HG02973 (cell line): Measurements from ENCODE around the gene TBC1D22A.

Experiments
- ATAC-seq: cut with Tn5 transposase; IDR thresholded peaks from one replicate; pipeline ENCODE4 v1.9.1; 2021; ENCODE audit warnings: moderate library complexity; ENCODE audit not compliant: unreplicated experiment

TBC1D22A gene

DNA sequence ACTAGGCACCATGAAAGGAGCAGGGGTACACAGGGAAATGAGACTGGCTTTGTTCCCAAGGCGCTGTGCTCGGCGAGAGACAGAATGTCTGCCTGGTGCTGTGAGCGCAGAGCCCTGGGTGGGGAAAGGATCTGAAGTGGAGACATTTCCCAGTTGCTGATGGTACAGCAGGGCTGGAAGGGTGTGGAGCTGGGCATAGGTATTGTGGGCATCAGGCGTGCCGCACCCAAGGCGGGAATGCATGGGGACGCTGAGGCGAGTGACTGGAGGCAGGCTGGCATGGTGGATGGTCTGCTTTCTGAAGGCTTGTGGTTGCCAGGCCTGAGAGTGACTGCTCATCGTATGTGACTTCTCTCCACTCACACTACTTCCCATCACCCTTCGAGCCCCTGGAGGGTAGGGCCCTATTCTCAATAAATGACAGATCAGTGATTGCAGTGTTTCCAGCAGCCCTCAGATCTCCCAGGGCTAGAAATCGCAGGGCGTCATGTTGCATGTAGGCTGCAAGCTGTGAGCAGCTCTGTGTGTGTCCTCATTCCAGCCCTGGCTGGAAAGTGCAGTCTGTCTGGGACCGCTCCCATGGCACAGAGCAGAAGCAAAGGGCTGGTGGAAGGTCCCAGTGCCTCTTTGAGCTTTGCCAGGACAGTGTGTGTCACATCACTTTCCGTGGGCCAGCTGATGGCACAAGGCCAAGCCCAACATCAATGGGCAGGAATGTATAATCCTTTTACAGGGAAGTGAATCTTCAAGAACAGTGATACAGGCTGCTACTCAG lies 67.7 kb downstream of the TBC1D22A start:
- no peak for ATAC-seq

- no peak for ATAC-seq
These were observed 68.4 kb downstream of the TBC1D22A start for GRCh38 chr22:46830841-46831240.

GRCh38 chr22:46833228-46833627 lies 70.8 kb downstream of the TBC1D22A start:
- ATAC-seq: no peak

GRCh38 chr22:46834021-46834737 lies 71.7 kb downstream of the TBC1D22A start:
- ATAC-seq: no peak

GRCh38 chr22:46835288-46835687 lies 72.8 kb downstream of the TBC1D22A start:
- ATAC-seq: no peak

- ATAC-seq: no peak
These were observed 73.2 kb downstream of the TBC1D22A start for GRCh38 chr22:46835693-46836092.

- ATAC-seq: no peak
These were observed 79.1 kb downstream of the TBC1D22A start for GRCh38 chr22:46841522-46841921.

DNA sequence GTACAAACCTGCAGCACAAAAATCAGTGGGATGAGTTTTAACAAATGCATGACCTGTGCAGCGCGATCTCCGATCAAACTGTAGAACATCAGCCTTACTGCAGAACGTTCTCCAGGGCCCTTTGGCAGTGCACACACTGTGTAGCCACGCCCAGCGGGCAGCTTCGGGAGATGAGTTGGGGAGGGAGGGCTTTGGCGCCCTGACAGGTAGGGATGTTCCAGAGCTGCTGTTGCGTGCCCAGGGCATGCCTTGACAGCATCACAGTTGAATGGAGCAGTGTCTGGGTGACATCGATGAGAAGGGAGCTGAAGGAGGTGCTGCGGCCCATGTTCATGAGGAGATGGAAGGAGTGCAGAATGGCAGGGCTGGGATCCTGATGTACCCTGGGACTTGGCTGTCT lies 80.2 kb downstream of the TBC1D22A start:
- ATAC-seq: no peak

DNA sequence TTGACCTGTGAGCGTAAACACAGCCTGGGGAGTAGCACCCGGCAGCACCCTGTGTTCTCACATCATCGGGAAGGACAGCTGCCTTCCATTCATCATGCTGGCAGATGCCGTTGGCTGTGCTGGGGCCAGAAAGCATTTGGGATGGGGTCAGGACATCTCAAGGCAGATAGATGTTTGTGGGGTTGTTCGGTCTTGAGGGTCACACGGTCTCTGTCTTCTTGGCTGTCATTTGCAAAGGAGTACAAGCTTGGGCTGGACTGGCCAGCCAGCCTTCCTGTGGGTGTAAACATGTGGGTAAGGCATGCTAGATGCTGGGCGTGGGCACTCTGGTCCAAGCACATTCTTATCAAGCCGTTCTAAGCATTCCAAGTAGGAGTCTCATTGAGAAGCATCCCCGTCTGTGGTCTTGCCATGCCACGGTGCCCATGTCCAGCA lies 81.4 kb downstream of the TBC1D22A start:
- no peak for ATAC-seq

DNA sequence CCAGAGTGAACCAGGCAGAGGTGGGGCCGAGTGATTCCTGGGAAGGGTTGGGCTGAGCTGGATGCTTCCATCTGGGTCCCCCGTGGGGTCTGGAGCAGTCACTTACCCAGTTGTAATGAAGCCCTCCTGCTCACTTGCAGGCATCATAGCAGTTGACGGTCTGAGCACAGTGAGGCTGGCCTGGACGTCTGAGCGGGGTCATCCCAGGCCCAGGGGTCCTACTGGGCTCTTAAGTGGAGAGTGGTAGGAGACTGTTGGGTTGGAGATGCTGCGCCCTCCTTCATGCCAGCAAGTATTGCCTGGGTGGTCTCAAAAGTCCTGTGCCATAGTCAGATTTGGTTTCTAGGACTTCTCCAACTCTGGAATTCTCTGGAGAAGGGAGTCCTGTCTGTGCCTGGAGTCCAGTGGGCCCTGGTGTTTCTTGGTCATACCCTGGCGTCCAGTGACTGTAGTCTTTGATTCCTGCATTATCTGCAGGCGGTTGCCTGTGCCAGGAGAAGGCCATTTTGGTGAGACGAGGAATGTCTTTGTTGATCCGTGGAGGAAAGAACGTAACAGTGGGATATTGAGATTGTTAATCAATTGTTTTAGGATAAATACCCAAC lies 82.3 kb downstream of the TBC1D22A start:
- ATAC-seq: no peak

GRCh38 chr22:46845296-46846149 lies 83.1 kb downstream of the TBC1D22A start:
- no peak for ATAC-seq

DNA sequence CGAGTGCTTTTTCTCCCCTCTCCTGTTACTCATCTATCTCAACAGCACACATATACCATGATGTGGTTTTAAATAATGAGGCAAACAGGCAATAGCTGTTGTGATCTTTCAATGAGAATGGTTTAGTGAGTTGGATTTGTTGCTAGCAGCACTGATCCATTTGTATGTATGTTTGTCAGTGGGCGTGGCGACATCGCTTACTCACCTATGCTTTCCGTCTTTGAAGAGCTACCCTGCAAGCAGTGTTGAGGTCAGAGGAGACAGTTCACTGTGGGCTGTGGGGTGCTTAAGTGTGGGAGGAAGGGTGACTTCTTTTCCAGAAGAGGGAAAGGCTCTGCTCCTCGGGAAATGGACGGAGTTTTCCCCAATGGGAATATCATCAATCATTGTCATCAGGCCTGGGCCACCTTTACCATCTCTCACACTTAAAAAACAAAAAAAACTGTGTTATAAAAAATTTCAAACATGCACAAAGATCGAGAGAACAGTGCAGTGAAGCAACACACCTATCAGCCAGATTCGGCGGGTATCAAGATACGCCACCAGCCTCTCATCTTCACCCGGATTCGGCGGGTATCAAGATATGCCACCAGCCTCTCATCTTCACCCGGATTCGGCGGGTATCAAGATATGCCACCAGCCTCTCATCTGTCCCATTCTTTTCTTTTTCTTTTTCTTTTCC lies 83.8 kb downstream of the TBC1D22A start:
- no peak for ATAC-seq

DNA sequence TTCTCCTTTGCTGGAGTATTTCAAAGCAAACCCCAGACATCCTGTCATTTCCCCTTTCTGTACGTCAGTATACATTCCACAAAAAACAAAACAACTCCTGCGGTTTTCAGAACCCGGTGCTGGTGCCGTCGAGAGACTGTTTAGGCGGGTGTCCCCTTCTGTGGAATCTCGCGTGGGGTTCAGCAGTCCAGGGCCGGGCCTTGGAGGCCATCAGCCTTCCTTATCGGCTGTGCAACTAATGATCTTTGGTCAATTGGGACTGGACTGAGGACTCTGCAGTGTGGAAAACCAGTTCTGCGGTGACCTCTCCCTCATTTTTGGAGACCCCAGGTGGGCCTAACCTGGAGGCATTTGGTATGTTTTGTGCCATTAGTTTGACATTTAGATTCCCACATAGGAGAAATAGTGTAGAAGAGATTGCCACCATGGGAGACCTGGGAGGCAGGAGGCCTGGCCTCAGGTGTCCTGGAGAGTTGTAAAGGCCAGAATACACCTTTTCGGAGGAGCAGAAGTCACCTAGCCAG lies 84.4 kb downstream of the TBC1D22A start:
- no peak for ATAC-seq

DNA sequence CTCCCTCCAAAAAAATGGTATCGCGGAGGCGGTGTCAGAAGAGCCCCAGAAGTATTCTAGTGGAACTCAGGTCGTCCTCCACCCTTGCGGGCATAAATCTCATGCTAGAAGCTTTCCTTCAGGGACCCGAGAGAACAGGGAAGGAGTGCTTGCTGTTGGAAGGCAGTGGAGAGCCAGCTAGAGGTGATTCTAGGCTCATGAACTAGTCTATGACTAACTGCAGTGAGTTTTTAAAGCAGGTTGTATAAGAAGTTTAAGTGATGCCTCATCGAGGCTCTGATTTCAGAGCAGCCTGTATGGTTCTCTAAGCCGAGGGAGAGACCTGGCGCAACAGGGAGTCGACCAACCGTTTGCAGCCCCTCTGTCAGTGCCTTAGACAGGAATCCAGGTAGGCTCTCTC lies 85.7 kb downstream of the TBC1D22A start:
- ATAC-seq: no peak

GRCh38 chr22:46849101-46849500 lies 86.7 kb downstream of the TBC1D22A start:
- no peak for ATAC-seq

DNA sequence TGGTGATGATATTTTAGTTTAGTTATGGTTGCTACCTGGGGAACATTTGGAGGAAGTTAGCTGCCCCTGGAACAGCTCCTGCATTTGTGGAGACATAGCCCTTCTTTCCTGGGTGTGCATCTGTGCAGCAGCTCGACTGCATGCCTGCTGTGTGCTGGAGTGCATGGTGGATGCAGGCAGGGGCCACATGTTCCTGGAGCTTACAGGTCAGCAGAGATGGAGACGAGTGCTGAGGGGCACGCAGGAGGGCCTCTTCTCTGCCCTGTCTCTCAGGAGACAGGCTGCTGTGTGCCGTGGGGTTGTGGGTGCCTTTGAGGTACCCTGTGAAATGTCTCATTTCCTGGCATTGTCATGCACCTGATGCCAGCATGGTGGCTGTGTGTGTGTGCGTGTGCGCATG lies 87.5 kb downstream of the TBC1D22A start:
- ATAC-seq: no peak

GRCh38 chr22:46851311-46851710 lies 88.9 kb downstream of the TBC1D22A start:
- ATAC-seq: no peak

GRCh38 chr22:46851941-46852340 lies 89.5 kb downstream of the TBC1D22A start:
- ATAC-seq: no peak

DNA sequence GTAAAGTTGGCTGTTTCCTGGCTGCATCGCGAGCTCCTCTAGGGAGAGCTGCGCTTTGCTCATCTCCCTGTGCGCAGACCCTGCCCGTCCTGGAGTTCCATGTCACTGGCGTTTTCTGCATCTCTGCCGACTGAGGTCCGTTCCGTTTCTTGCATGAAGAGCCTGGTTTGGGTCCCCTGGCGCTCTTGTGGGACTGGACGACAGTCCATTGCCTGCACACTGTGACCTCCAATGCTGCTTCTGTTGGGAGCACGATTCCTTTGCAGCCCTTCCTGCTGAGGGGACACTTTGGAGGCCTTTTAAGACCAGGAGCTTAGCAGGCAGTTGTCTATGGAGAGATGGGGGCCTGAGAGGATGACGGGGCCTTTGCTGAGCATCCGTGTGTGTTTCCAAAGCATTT lies 90.3 kb downstream of the TBC1D22A start:
- ATAC-seq: no peak

- no peak for ATAC-seq
These were observed 90.7 kb downstream of the TBC1D22A start for GRCh38 chr22:46853191-46853590.
